ENCODE results near the gene GCK.

The GCK gene

DNA sequence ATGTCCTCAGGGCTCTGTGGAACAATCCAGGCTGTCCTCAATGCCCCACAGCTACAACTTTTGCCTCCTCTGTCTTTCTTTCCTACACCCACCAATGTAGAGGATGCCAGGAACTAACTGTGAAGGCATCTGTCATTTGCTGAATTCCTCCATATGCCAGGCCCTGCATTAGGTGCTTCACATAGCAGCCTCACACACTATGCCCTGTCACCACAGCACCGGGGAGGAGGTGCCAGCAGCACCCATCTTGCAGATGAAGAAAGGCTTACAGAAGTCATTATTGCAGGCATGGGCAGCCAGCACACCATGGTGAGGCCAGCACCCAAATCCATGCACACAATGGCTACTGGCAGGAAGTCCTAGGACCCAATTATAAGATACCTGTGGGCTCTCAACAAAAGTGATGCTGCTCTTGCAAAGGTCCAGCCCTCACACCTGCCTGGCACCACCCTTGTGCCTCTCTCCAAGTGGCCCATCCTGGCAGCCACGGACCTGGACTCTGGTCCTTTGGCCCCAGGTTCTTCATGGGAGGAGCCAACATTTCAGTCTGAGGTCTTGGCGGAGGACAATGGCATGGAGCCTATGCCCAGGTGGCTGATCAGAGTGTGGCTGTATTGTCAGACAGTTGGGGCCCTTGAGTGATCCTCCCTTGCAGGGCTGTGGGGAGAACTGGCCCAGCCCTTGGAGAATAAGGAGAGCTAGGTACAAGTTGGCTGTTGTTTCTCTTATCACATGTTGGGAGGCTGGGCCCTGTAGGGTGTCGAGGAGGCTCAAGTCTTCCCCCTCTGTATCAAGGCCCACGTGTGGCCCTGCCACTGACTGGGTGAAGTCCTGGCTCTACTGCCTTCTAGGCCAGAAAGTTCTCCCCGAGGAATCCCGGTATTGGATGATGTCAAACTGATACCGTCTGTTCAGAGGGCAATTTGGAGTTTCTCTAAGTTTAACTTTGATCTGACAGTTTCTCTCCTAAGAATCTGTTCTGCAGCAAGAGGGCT lies 33.8 kb downstream of the GCK start:
- no peak overlapping the region for H3K27ac ChIP-seq
- TF ChIP-seq, protein P1, sequence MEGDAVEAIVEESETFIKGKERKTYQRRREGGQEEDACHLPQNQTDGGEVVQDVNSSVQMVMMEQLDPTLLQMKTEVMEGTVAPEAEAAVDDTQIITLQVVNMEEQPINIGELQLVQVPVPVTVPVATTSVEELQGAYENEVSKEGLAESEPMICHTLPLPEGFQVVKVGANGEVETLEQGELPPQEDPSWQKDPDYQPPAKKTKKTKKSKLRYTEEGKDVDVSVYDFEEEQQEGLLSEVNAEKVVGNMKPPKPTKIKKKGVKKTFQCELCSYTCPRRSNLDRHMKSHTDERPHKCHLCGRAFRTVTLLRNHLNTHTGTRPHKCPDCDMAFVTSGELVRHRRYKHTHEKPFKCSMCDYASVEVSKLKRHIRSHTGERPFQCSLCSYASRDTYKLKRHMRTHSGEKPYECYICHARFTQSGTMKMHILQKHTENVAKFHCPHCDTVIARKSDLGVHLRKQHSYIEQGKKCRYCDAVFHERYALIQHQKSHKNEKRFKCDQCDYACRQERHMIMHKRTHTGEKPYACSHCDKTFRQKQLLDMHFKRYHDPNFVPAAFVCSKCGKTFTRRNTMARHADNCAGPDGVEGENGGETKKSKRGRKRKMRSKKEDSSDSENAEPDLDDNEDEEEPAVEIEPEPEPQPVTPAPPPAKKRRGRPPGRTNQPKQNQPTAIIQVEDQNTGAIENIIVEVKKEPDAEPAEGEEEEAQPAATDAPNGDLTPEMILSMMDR (conservative IDR thresholded peaks at IDR 0.05), result no peak

DNA sequence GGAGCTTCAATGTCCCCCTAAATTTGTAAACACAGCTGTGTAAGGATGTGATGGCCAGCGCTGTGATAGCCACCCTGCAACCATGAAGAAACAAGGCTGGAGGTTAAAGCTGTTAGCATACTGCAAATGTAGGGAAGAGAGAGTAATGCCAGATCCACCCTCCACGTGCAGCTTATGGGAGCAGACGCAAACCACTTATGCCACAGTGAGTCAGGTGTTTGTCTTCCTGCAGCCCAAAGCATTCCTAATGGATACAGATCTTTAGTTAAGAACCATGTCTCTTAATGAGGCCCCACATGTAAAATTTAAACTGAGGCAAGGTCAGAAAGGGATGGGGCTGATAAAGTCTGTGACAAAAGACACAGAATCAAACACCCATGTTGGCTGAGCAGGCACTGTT lies 34.5 kb downstream of the GCK start:
- H3K27ac ChIP-seq, result no peak overlapping the region
- TF ChIP-seq, protein P1 (conservative IDR thresholded peaks at IDR 0.05), result no peak

DNA sequence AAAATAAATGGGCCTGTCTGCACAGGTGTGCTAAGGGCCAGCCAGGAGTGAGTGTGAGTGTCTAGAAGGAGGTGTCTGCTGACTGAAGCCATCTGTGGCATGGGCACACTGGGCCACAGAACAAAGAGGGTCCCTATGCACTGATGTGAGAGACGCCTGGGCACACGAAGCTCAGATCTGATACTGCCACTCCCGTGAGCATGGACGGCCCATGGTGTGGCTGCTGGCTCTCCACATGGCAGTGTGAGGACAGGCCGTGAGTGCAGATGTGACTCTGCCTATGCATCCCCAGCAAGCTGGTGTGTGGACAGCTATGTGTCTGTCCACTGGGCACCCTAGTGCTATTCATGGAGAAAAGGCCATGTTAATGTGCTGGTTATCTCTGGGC lies 35.3 kb downstream of the GCK start:
- TF ChIP-seq, protein P1 (conservative IDR thresholded peaks at IDR 0.05), result no peak
- no peak overlapping the region for H3K27ac ChIP-seq

DNA sequence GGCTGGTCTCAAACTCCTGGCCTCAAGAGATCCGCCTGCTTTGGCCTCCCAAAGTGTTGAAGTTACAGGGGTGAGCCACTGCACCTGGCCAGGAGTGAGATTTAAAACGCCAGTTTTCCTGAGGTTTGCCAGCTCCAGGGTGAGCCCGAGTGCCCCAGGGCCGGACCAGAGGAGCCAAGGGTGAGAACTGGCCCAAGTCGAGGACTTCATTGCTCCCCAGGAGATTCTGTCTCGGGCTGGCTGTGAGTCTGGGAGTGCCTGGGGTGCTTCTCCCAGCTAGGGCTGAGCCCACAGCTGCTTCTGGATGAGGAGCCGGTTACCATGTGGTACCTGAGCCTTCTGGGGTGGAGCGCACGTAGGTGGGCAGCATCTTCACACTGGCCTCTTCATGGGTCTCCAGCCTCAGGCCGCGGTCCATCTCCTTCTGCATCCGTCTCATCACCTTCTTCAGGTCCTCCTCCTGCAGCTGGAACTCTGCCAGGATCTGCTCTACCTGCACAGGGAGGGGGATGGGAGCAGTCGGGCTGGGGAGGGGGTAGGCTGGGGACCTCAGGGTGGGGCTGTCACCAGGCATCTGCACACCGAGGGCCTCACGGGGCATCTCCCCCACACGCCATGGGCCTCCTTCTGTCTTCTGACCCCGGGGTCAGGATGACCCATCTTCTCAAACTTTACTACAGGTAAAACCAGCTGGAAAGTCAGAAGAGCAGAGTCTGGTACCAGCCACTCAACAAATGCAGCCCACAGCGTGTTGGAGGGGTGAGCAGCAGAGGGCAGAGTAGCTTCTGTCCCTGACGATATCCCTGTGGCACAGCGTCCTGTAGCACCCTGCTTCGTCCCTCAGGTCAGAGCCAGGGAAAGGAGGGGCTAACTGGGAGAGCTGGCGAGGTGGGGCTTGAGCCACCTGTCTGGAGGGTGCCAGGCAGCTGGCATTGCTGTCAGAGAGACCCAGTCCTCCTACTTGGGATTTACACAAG lies 36.0 kb downstream of the GCK start:
- TF ChIP-seq, protein P1 (conservative IDR thresholded peaks at IDR 0.05), result no peak
- H3K27ac ChIP-seq, result no peak overlapping the region

DNA sequence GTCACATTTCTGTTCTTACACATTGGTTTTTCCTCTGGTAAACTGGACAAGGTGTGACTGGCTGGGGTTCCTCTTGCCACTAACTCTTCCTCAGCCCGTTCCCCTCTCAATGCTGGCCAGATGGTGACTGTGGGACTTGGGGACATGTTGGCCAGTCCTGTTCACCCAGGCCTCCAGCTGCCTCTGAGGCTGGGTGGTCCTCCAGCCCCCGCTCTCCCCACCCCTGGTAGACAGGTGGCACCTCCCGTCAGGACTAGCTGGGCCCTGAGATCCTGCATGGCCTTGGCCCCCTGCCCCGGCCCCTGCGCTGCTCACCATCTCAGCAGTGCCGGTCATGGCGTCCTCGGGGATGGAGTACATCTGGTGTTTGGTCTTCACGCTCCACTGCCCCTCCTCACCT lies 37.3 kb downstream of the GCK start:
- TF ChIP-seq, protein P1 (conservative IDR thresholded peaks at IDR 0.05), result no peak
- H3K27ac ChIP-seq, result no peak overlapping the region

DNA sequence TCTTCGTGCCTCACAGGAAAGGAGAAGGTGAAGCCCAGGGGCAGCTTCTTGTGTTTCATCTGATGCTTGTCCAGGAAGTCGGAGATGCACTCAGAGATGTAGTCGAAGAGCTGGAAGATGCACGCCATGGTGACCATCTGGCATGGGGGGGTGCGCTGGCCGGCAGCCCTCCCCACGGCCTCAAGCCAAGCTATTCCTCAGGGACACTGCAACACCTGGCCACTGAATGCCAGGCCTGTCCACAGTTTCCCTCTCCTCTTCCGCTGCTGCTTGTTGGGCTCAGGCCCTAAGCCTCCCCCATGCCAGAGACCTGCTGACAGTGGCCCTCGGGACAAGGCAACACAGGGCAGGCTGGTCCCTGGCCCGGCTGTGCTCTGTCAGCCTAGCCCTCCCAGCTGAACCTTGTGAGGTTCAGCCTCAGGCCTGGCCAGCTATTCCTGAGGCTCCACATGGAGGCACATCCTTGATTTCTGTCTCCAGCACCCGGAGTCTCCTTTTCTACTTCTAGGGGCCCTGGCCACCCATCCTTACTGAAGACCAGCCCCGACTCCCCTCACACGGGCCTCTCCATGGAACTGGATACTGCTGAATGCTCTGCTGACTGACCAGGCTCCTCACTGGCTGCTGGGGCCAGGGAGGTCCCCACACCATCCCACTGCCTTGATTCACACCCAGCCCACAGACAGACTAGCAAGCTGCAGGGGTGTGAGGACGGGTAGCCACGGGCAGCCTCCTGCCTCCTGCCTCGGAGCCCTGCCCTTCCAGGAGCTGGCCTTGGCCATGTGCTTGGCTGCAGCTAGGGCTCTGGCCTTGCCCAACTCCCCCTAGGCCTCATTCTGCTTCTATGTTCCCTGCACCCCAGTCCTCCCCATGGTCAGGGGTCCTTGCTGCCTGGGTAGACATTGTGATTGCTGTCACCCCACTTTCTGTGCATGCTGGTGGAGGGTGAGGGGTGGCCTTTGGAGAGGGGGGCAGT lies 38.0 kb downstream of the GCK start:
- H3K27ac ChIP-seq, result no peak overlapping the region
- TF ChIP-seq, protein P1 (conservative IDR thresholded peaks at IDR 0.05), result no peak

Measured in VCaP (cell line).